ENCODE data around the gene SULT1C4. TPM values are rescaled to one million over a fixed set of nuclear protein-coding genes. Genes with fewer than 3 reads are reported as not detected.

Gene SULT1C4
- total RNA-seq, 1 donor from 2014 or later = 7.0 TPM

DNA sequence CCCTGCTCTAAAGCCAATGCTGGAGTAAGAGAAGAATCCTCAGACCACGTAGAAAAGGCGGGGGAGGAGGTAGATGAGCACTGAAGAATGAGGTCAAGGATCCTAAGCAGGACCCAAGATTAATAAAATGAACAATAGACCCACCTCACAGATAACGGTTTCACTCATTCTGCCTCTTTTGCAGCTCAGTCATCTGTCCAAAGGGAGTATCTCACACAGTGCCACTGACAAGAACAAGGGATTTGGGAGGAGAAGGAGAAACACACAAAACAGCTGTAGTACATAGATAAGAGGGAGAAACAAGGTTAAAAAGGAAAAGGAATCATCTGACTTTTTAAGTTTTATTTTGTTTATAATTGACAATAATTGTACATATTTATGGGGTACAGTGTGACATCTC is 30.9 kb upstream of the SULT1C4 start:
- TF ChIP-seq, protein P1, sequence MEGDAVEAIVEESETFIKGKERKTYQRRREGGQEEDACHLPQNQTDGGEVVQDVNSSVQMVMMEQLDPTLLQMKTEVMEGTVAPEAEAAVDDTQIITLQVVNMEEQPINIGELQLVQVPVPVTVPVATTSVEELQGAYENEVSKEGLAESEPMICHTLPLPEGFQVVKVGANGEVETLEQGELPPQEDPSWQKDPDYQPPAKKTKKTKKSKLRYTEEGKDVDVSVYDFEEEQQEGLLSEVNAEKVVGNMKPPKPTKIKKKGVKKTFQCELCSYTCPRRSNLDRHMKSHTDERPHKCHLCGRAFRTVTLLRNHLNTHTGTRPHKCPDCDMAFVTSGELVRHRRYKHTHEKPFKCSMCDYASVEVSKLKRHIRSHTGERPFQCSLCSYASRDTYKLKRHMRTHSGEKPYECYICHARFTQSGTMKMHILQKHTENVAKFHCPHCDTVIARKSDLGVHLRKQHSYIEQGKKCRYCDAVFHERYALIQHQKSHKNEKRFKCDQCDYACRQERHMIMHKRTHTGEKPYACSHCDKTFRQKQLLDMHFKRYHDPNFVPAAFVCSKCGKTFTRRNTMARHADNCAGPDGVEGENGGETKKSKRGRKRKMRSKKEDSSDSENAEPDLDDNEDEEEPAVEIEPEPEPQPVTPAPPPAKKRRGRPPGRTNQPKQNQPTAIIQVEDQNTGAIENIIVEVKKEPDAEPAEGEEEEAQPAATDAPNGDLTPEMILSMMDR (IDR thresholded peaks at IDR 0.05) = no peak
- Mint-ChIP-seq H3K4me1 (ENCODE audit: unreplicated experiment) (peaks cover 2% of the 10 kb centered on the region), H3K27ac (ENCODE audit: unreplicated experiment) (no peak overlapping the region), H3K9me3 (ENCODE audit: unreplicated experiment) (peaks cover 4% of the 10 kb centered on the region), H3K27me3 (ENCODE audit: unreplicated experiment) (peaks cover 8% of the 10 kb centered on the region), H3K4me3 (ENCODE audit: unreplicated experiment) (no peak overlapping the region), H3K36me3 (ENCODE audit: unreplicated experiment) (peaks cover 3% of the 10 kb centered on the region)
- DNase-seq (ENCODE audit: extremely low spot score, unreplicated experiment) = no peak

DNA sequence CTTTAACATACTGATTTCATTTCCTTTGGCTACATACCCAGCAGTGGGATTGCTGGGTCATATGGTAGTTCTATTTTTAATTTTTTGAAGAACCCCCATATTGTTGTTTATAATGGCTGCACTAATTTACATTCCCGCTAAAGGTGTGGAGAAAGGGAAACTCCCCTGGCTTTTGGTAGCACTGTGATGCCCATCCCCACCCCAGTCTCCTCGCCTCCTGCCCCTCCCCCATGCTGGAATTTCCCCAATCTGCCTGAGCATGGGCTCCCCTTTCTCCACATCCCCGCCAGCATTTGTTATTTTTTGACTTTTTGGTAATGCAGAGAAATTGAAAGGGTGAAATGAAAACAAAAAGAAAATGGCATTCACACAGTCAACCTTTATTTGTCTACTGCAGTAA is 30.0 kb upstream of the SULT1C4 start:
- Mint-ChIP-seq H3K9me3 (ENCODE audit: unreplicated experiment) (peaks cover 4% of the 10 kb centered on the region), H3K4me3 (ENCODE audit: unreplicated experiment) (no peak overlapping the region), H3K4me1 (ENCODE audit: unreplicated experiment) (peaks cover 7% of the 10 kb centered on the region), H3K36me3 (ENCODE audit: unreplicated experiment) (peaks cover 3% of the 10 kb centered on the region), H3K27me3 (ENCODE audit: unreplicated experiment) (peaks cover 3% of the 10 kb centered on the region), H3K27ac (ENCODE audit: unreplicated experiment) (no peak overlapping the region)
- TF ChIP-seq, protein P1 (IDR thresholded peaks at IDR 0.05) = no peak
- no peak for DNase-seq (ENCODE audit: extremely low spot score, unreplicated experiment)

DNA sequence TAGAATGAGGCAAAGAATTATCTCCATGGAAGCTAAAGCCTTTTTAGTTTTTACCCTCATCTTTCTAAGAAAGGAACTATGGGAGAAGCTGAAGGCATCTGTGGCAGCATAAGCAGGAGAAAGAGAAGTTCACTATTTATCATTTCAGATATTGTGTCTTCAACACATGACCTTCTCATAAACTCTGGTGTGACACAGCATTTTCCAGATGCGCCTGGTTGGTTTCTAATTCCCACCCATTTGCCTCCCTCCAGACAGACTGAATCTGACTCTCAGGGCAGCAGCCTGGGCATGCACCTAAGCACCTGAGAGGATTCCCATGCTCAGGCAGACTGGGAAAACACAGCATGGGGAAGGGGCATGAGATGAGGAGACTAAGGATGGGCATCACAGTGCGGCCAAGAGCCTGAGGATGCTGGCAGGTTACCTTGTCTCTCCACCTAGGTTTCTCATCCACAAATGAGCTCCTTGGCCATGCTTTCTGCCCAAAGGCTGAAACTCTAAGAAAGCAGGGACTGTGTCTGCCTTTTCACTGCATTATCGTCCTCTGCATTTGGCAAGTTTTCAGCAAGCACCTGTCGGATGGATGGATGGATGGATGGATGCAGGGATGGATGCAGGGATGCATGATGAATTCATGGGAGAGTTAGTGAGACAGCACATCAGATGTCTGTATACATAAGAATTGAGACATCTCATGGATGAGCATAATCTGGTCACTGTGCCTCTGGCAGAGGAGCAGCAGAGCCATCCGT is 28.8 kb upstream of the SULT1C4 start:
- Mint-ChIP-seq H3K4me1 (ENCODE audit: unreplicated experiment) (peaks cover 7% of the 10 kb centered on the region), H3K36me3 (ENCODE audit: unreplicated experiment) (no peaks in the 10 kb centered on the region)

DNA sequence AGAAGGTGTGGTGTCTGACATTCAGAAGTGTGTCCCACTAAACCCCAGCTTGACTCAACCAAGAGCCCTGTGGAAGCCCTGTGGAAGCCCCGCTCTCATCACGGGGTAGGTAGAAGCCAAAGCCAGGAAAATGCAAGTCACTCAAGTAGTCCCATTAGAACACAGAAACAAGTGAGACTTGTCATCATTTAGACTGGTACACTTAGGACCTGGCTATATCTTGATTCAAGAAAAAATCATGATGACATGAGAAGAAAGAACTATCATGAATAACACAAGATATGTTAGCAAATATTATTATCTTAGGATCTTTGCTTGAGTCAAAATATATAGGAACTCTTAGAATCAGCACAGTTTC is 28.2 kb upstream of the SULT1C4 start:
- no peak for DNase-seq (ENCODE audit: extremely low spot score, unreplicated experiment)
- no peaks in the 10 kb centered on the region for H3K9me3 Mint-ChIP-seq (ENCODE audit: unreplicated experiment)
- peaks cover 7% of the 10 kb centered on the region for H3K4me1 Mint-ChIP-seq (ENCODE audit: unreplicated experiment)
- no peaks in the 10 kb centered on the region for H3K36me3 Mint-ChIP-seq (ENCODE audit: unreplicated experiment)
- H3K4me3 Mint-ChIP-seq (ENCODE audit: unreplicated experiment) = no peak overlapping the region
- H3K27ac Mint-ChIP-seq (ENCODE audit: unreplicated experiment) = no peak overlapping the region
- TF ChIP-seq, protein P1 (IDR thresholded peaks at IDR 0.05) = no peak
- H3K27me3 Mint-ChIP-seq (ENCODE audit: unreplicated experiment) = peaks cover 3% of the 10 kb centered on the region

More for the DNA sequence above, 28.8 kb upstream of the SULT1C4 start:
- no peak for DNase-seq (ENCODE audit: extremely low spot score, unreplicated experiment)
- peaks cover 3% of the 10 kb centered on the region for H3K27me3 Mint-ChIP-seq (ENCODE audit: unreplicated experiment)
- TF ChIP-seq, protein P1 (IDR thresholded peaks at IDR 0.05) = no peak
- no peak overlapping the region for H3K27ac Mint-ChIP-seq (ENCODE audit: unreplicated experiment)
- no peak overlapping the region for H3K4me3 Mint-ChIP-seq (ENCODE audit: unreplicated experiment)
- no peaks in the 10 kb centered on the region for H3K9me3 Mint-ChIP-seq (ENCODE audit: unreplicated experiment)

DNA sequence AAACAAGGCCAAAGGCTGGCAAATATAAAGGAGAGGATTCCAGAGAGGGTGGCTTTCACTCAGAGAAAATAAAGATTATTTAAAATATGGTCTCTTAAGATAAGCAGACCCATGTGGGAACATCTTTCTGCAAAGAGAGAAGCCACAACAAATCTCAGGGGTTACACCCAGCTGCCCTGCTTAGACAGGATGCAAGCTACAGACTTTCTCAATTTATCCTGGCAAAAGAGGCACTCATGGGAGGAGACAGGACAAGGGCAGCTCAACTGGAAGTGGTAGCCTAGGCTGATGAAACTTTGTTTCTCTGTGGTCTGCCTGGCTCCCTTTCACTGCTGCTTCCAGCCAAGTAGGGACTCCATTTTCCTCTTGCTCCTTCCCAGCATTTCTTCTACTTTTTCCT is 25.9 kb upstream of the SULT1C4 start:
- TF ChIP-seq, protein P1 (IDR thresholded peaks at IDR 0.05) = no peak
- H3K36me3 Mint-ChIP-seq (ENCODE audit: unreplicated experiment) = no peaks in the 10 kb centered on the region
- H3K9me3 Mint-ChIP-seq (ENCODE audit: unreplicated experiment) = no peaks in the 10 kb centered on the region
- H3K4me1 Mint-ChIP-seq (ENCODE audit: unreplicated experiment) = peaks cover 7% of the 10 kb centered on the region
- H3K27me3 Mint-ChIP-seq (ENCODE audit: unreplicated experiment) = peaks cover 3% of the 10 kb centered on the region
- no peak overlapping the region for H3K4me3 Mint-ChIP-seq (ENCODE audit: unreplicated experiment)
- peak overlapping the region; percentile 71 for H3K27ac Mint-ChIP-seq (ENCODE audit: unreplicated experiment)
- no peak for DNase-seq (ENCODE audit: extremely low spot score, unreplicated experiment)
